MM.1S (cell line): ENCODE measurements around the gene AP2A2.

Experiments
- CTCF ChIP-seq: fragments of 300-600 bp; sonication (generic); IDR thresholded peaks from 2 replicates; pipeline ENCODE4 v1.5.1; 2016; ENCODE audit warnings: antibody characterized with exemption, low read length, mixed read lengths
- EZH2 ChIP-seq: fragments of 300-600 bp; sonication (generic); optimal IDR thresholded peaks from 2 replicates; pipeline ENCODE3; 2017; ENCODE audit warnings: low read depth, mild to moderate bottlenecking, antibody characterized with exemption, low read length, mixed read lengths

GRCh38 chr11:1011320-1011698 lies 85.6 kb downstream of the AP2A2 start:
- no peak for TF ChIP-seq EZH2
- no peak for TF ChIP-seq CTCF
